HS-5 (cell line): ENCODE data around the gene RAMP1.

Experiments
- DNase-seq: peaks from one replicate; pipeline ENCODE4 v3.0.0-alpha.2; 2012; ENCODE audit warnings: low read depth

The RAMP1 gene

GRCh38 chr2:237917696-237918374 is 58.4 kb downstream of the RAMP1 start:
- DNase-seq, result no peak

- DNase-seq, result no peak
Measured at GRCh38 chr2:237919593-237919992, 60.2 kb downstream of the RAMP1 start.

GRCh38 chr2:237920673-237921072 is 61.2 kb downstream of the RAMP1 start:
- DNase-seq, result peak; percentile 58

GRCh38 chr2:237921967-237922492 is 62.6 kb downstream of the RAMP1 start:
- DNase-seq, result no peak

- no peak for DNase-seq
Measured at GRCh38 chr2:237922641-237923361, 63.4 kb downstream of the RAMP1 start.

GRCh38 chr2:237923481-237924163 is 64.2 kb downstream of the RAMP1 start:
- DNase-seq, result peak; percentile 35

GRCh38 chr2:237924164-237924534 is 64.7 kb downstream of the RAMP1 start:
- no peak for DNase-seq

- no peak for DNase-seq
Measured at GRCh38 chr2:237927135-237927534, 67.7 kb downstream of the RAMP1 start.

- DNase-seq, result no peak
Measured at GRCh38 chr2:237927986-237928385, 68.6 kb downstream of the RAMP1 start.

- DNase-seq, result no peak
Measured at GRCh38 chr2:237929979-237930378, 70.6 kb downstream of the RAMP1 start.

GRCh38 chr2:237931205-237931721 is 71.8 kb downstream of the RAMP1 start:
- DNase-seq, result no peak

GRCh38 chr2:237932731-237933131 is 73.3 kb downstream of the RAMP1 start:
- DNase-seq, result peak; percentile 62

GRCh38 chr2:237934186-237934585 is 74.8 kb downstream of the RAMP1 start:
- no peak for DNase-seq

- DNase-seq, result no peak
Measured at GRCh38 chr2:237935740-237936452, 76.5 kb downstream of the RAMP1 start.

GRCh38 chr2:237939251-237939650 is 79.8 kb downstream of the RAMP1 start:
- DNase-seq, result no peak

- no peak for DNase-seq
Measured at GRCh38 chr2:237940828-237941227, 81.4 kb downstream of the RAMP1 start.

GRCh38 chr2:237941239-237941638 is 81.8 kb downstream of the RAMP1 start:
- no peak for DNase-seq

GRCh38 chr2:237942513-237942899 is 83.1 kb downstream of the RAMP1 start:
- DNase-seq, result no peak

GRCh38 chr2:237943395-237944094 is 84.1 kb downstream of the RAMP1 start:
- no peak for DNase-seq

GRCh38 chr2:237944302-237944701 is 84.9 kb downstream of the RAMP1 start:
- DNase-seq, result no peak

- DNase-seq, result no peak
Measured at GRCh38 chr2:237946423-237946822, 87.0 kb downstream of the RAMP1 start.
